Keratinocyte (primary cell): ENCODE results near the gene LAMTOR5. TPM values are rescaled to one million over a fixed set of nuclear protein-coding genes. Genes with fewer than 3 reads are reported as not detected.

Source experiments
- DNase-seq: peaks from one replicate; pipeline ENCODE4 v3.0.0-alpha.2; 2011; ENCODE audit warnings: low read depth, missing footprints, low spot score
- FAIRE-seq: peaks from 2 replicates; lab custom pipeline; 2011; peaks lifted over from hg19 to GRCh38; lab: Jason Lieb, UNC
- H2AFZ ChIP-seq: 2 replicates; pipeline ENCODE4 v1.6.0; 2012; ENCODE audit warnings: low read length, control low read depth, inconsistent platforms; ENCODE audit not compliant: control insufficient read depth
- H3K27ac ChIP-seq: 2 replicates; pipeline ENCODE4 v1.5.1; 2011; ENCODE audit warnings: low read length; ENCODE audit not compliant: control insufficient read depth, insufficient read depth
- H3K27me3 ChIP-seq: 3 replicates; pipeline ENCODE4 v1.6.0; 2011; ENCODE audit warnings: low read length; ENCODE audit not compliant: control insufficient read depth, insufficient read depth; ENCODE audit errors: extremely low read depth
- H3K36me3 ChIP-seq, 2 experiments: 2 replicates in 1 of 2; 3 replicates in 1 of 2; pipeline ENCODE4 v1.5.1; 2011; ENCODE audit warnings: low read length in 2 of 2, mild to moderate bottlenecking in 1 of 2; ENCODE audit not compliant: control insufficient read depth in 2 of 2, insufficient read depth in 2 of 2; ENCODE audit errors: extremely low read depth in 1 of 2
- H3K4me1 ChIP-seq: 3 replicates; pipeline ENCODE4 v1.5.1; 2011; ENCODE audit warnings: low read length; ENCODE audit not compliant: control insufficient read depth, insufficient read depth; ENCODE audit errors: extremely low read depth
- H3K4me2 ChIP-seq: 3 replicates; pipeline ENCODE4 v1.6.0; 2011; ENCODE audit warnings: low read depth, low read length; ENCODE audit not compliant: control insufficient read depth, insufficient read depth; ENCODE audit errors: extremely low read depth
- H3K4me3 ChIP-seq, 3 experiments: fragments of 200-600 bp in 1 of 3; sonication (generic) in 1 of 3; 2 replicates in 2 of 3; 3 replicates in 1 of 3; pipeline ENCODE4 v1.5.1; 2011 to 2016; ENCODE audit warnings: low read length in 3 of 3, mild to moderate bottlenecking in 3 of 3, control low read depth in 2 of 3, inconsistent platforms in 1 of 3, low read depth in 1 of 3, mixed read lengths in 1 of 3, mixed run types in 1 of 3, moderate library complexity in 1 of 3; ENCODE audit not compliant: control insufficient read depth in 2 of 3, insufficient read depth in 2 of 3; ENCODE audit errors: extremely low read depth in 1 of 3
- H3K79me2 ChIP-seq: 2 replicates; pipeline ENCODE4 v1.6.0; 2012; ENCODE audit warnings: low read length; ENCODE audit not compliant: control insufficient read depth, insufficient read depth
- H3K9ac ChIP-seq: 3 replicates; pipeline ENCODE4 v1.6.0; 2011; ENCODE audit warnings: low read length; ENCODE audit not compliant: control insufficient read depth, insufficient read depth; ENCODE audit errors: extremely low read depth
- H3K9me1 ChIP-seq: 3 replicates; pipeline ENCODE4 v1.6.0; 2011; ENCODE audit warnings: low read length; ENCODE audit not compliant: control insufficient read depth, insufficient read depth; ENCODE audit errors: extremely low read depth
- H3K9me3 ChIP-seq: 2 replicates; pipeline ENCODE4 v1.5.1; 2012; ENCODE audit warnings: low read depth, low read length; ENCODE audit not compliant: control insufficient read depth
- H4K20me1 ChIP-seq: 3 replicates; pipeline ENCODE4 v1.6.0; 2011; ENCODE audit warnings: low read length; ENCODE audit not compliant: control insufficient read depth, insufficient read depth; ENCODE audit errors: extremely low read depth
- CTCF ChIP-seq, 3 experiments: IDR thresholded peaks in 1 of 3; conservative IDR thresholded peaks in 1 of 3; optimal IDR thresholded peaks in 1 of 3; 2 replicates in 2 of 3; 3 replicates in 1 of 3; pipeline versions ENCODE3 to v1.5.1; 2011; ENCODE audit warnings: low read length in 3 of 3, mild to moderate bottlenecking in 3 of 3, moderate library complexity in 2 of 3, control low read depth in 1 of 3, inconsistent platforms in 1 of 3; ENCODE audit not compliant: insufficient read depth in 2 of 3; ENCODE audit errors: extremely low read depth in 1 of 3
- EZH2 ChIP-seq: IDR thresholded peaks from one replicate; pipeline ENCODE4 v1.6.1; 2012; ENCODE audit warnings: inconsistent platforms, mild to moderate bottlenecking, low read length, moderate library complexity
- dilution Hi-C: fragments of 300-500 bp; cut with MboI; formaldehyde crosslinking; loops from one replicate; pipeline ENCODE4 v1.7.0; 2020; ENCODE audit warnings: low sequenced_read_pairs; ENCODE audit not compliant: extremely low pct_ligation_motif_present
- polyA plus RNA-seq, 5 experiments: library from polyadenylated mRNA; depleted of rRNA in 3 of 5; stranded (reverse) in 3 of 5; stranded (forward) in 1 of 5; unstranded in 1 of 5; fragments of >200 nt; gene quantifications; 1 replicate in 1 of 5; 2 replicates in 3 of 5; 3 replicates in 1 of 5; pipeline versions ENCODE4 v1.2.1 to v1.2.3, GENCODE V29; 2011 to 2012; ENCODE audit warnings: missing spikeins in 2 of 5, low read depth in 1 of 5, low replicate concordance in 1 of 5

Gene LAMTOR5
- polyA plus RNA-seq, 1 donor (not counting 4 experiments of a cell fraction or from before 2014, with no cell fraction given), result 365 TPM

- TF ChIP-seq EZH2 (no peak), CTCF (optimal IDR thresholded peaks at IDR 0.05 in 1 of 3, IDR thresholded peaks at IDR 0.05 in 1 of 3, conservative IDR thresholded peaks at IDR 0.05 in 1 of 3; ENCODE audit: extremely low read depth in 1 of 3, insufficient read depth in 2 of 3, low read length in 3 of 3) (no peak)
- Histone ChIP-seq H3K4me1 (no peaks in the 10 kb centered on the region), H3K4me3 (no peak overlapping the region), H3K9ac (no peak overlapping the region), H3K27me3 (no peaks in the 10 kb centered on the region), H3K9me1 (no peaks in the 10 kb centered on the region), H4K20me1 (no peaks in the 10 kb centered on the region), H3K36me3 (no peaks in the 10 kb centered on the region), H3K27ac (no peak overlapping the region), H3K9me3 (no peaks in the 10 kb centered on the region), H2AFZ (no peak overlapping the region), H3K79me2 (no peaks in the 10 kb centered on the region), H3K4me2 (no peak overlapping the region)
- DNase-seq (no peak), FAIRE-seq (no peak)
- dilution Hi-C loops, result no loop called here
Observed at GRCh38 chr1:110444561-110444960, 37.1 kb upstream of the LAMTOR5 start.

GRCh38 chr1:110443451-110443850 lies 36.0 kb upstream of the LAMTOR5 start:
- H3K4me2 ChIP-seq, result no peak overlapping the region
- H3K4me1 ChIP-seq, result no peaks in the 10 kb centered on the region
- H3K27me3 ChIP-seq, result no peaks in the 10 kb centered on the region
- H3K9me3 ChIP-seq, result no peaks in the 10 kb centered on the region
- H3K4me3 ChIP-seq, result no peak overlapping the region
- H3K79me2 ChIP-seq, result no peaks in the 10 kb centered on the region
- dilution Hi-C loops, result no loop called here
- no peak overlapping the region for H3K9ac ChIP-seq
- H3K9me1 ChIP-seq, result no peaks in the 10 kb centered on the region
- no peaks in the 10 kb centered on the region for H4K20me1 ChIP-seq
- DNase-seq, result no peak
- TF ChIP-seq EZH2 (no peak), CTCF (optimal IDR thresholded peaks at IDR 0.05 in 1 of 3, IDR thresholded peaks at IDR 0.05 in 1 of 3, conservative IDR thresholded peaks at IDR 0.05 in 1 of 3; ENCODE audit: extremely low read depth in 1 of 3, insufficient read depth in 2 of 3, low read length in 3 of 3) (no peak)
- FAIRE-seq, result no peak
- H3K27ac ChIP-seq, result no peak overlapping the region
- H2AFZ ChIP-seq, result no peak overlapping the region
- H3K36me3 ChIP-seq, result no peaks in the 10 kb centered on the region
